ENCODE measurements around the gene TMF1. TPM values are rescaled to one million over a fixed set of nuclear protein-coding genes. Genes with fewer than 3 reads are reported as not detected.

The TMF1 gene
- total RNA-seq, 1 donor from 2014 or later: 39.0 TPM

- Mint-ChIP-seq H3K36me3 (ENCODE audit: low read depth) (peaks cover 40% of the 10 kb centered on the region), H3K9me3 (no peaks in the 10 kb centered on the region), H3K27ac (peak overlapping the region; percentile 95), H3K4me3 (peak overlapping the region; percentile 96), H3K4me1 (peaks cover 57% of the 10 kb centered on the region), H3K27me3 (no peaks in the 10 kb centered on the region)
- intact Hi-C loops (cut with micrococcal nuclease): loop anchor here (2.0 kb wide), 2 partner anchors 73 to 241 kb away; partner anchors contain the start of gene EOGT
- peak; percentile 81 for DNase-seq
Observed at GRCh38 chr3:69085833-69086722, 33.9 kb upstream of the TMF1 start.

GRCh38 chr3:69085168-69085832 is 33.2 kb upstream of the TMF1 start:
- peaks cover 33% of the 10 kb centered on the region for H3K36me3 Mint-ChIP-seq (ENCODE audit: low read depth)
- H3K9me3 Mint-ChIP-seq: no peaks in the 10 kb centered on the region
- peaks cover 52% of the 10 kb centered on the region for H3K4me1 Mint-ChIP-seq
- peak overlapping the region; percentile 95 for H3K27ac Mint-ChIP-seq
- no peaks in the 10 kb centered on the region for H3K27me3 Mint-ChIP-seq
- H3K4me3 Mint-ChIP-seq: peak overlapping the region; percentile 96
- peak; percentile 76 for DNase-seq
- intact Hi-C loops (cut with micrococcal nuclease): loop anchor here (2.0 kb wide), 2 partner anchors 72 to 242 kb away; partner anchors contain the start of gene EOGT

- Mint-ChIP-seq H3K36me3 (ENCODE audit: low read depth) (peaks cover 26% of the 10 kb centered on the region), H3K4me3 (peak within 1 kb of the TSS; percentile 96), H3K9me3 (no peaks in the 10 kb centered on the region), H3K27me3 (no peaks in the 10 kb centered on the region), H3K27ac (peak within 1 kb of the TSS; percentile 95), H3K4me1 (peaks cover 45% of the 10 kb centered on the region)
- DNase-seq: peak; percentile 97
- intact Hi-C loops (cut with micrococcal nuclease): loop anchor here (1.0 to 5.0 kb wide), 8 partner anchors 8 to 1978 kb away; partner anchors contain the start of genes EOGT and TMF1
Observed at GRCh38 chr3:69084326-69085167, 32.4 kb upstream of the TMF1 start, which contains the start of gene ARL6IP5. Gene ARL6IP5, plus strand, starts transcription at chr3:69084937. Its CDS starts 111 bp downstream, at chr3:69085048.

GRCh38 chr3:69082805-69083204 is 30.7 kb upstream of the TMF1 start:
- H3K27me3 Mint-ChIP-seq: no peaks in the 10 kb centered on the region
- peak; percentile 90 for DNase-seq
- H3K27ac Mint-ChIP-seq: peak overlapping the region; percentile 95
- no peaks in the 10 kb centered on the region for H3K9me3 Mint-ChIP-seq
- peaks cover 22% of the 10 kb centered on the region for H3K36me3 Mint-ChIP-seq (ENCODE audit: low read depth)
- H3K4me1 Mint-ChIP-seq: peaks cover 44% of the 10 kb centered on the region
- peak overlapping the region; percentile 70 for H3K4me3 Mint-ChIP-seq
- intact Hi-C loops (cut with micrococcal nuclease): loop anchor here (2.0 to 5.0 kb wide), 4 partner anchors 199 to 1979 kb away; no protein-coding TSS in a partner anchor

- Mint-ChIP-seq H3K9me3 (no peaks in the 10 kb centered on the region), H3K4me3 (peak overlapping the region; percentile 70), H3K27ac (peak overlapping the region; percentile 95), H3K27me3 (no peaks in the 10 kb centered on the region), H3K4me1 (peaks cover 45% of the 10 kb centered on the region), H3K36me3 (ENCODE audit: low read depth) (peaks cover 25% of the 10 kb centered on the region)
- DNase-seq: no peak
- intact Hi-C loops (cut with micrococcal nuclease): loop anchor here (2.0 to 5.0 kb wide), 4 partner anchors 200 to 1980 kb away; no protein-coding TSS in a partner anchor
Observed at GRCh38 chr3:69082361-69082760, 30.2 kb upstream of the TMF1 start.

GRCh38 chr3:69081583-69082262 is 29.6 kb upstream of the TMF1 start:
- H3K27me3 Mint-ChIP-seq: no peaks in the 10 kb centered on the region
- no peaks in the 10 kb centered on the region for H3K9me3 Mint-ChIP-seq
- H3K36me3 Mint-ChIP-seq (ENCODE audit: low read depth): peaks cover 24% of the 10 kb centered on the region
- peak overlapping the region; percentile 80 for H3K4me3 Mint-ChIP-seq
- H3K27ac Mint-ChIP-seq: peak overlapping the region; percentile 95
- peak; percentile 72 for DNase-seq
- peaks cover 49% of the 10 kb centered on the region for H3K4me1 Mint-ChIP-seq
- intact Hi-C loops (cut with micrococcal nuclease): loop anchor here (2.0 to 5.0 kb wide), 5 partner anchors 13 to 1981 kb away; no protein-coding TSS in a partner anchor

GRCh38 chr3:69080233-69080920 is 28.2 kb upstream of the TMF1 start, which contains the start of gene UBA3:
Gene UBA3, minus strand, starts transcription at chr3:69080365. Its CDS starts 12 bp downstream, at chr3:69080353.
- H3K27ac Mint-ChIP-seq: peak within 1 kb of the TSS; percentile 95
- no peaks in the 10 kb centered on the region for H3K27me3 Mint-ChIP-seq
- H3K4me1 Mint-ChIP-seq: peaks cover 51% of the 10 kb centered on the region
- peaks cover 23% of the 10 kb centered on the region for H3K36me3 Mint-ChIP-seq (ENCODE audit: low read depth)
- no peaks in the 10 kb centered on the region for H3K9me3 Mint-ChIP-seq
- H3K4me3 Mint-ChIP-seq: peak within 1 kb of the TSS; percentile 90
- intact Hi-C loops (cut with micrococcal nuclease): loop anchor here (1.0 to 5.0 kb wide), 5 partner anchors 14 to 1982 kb away; partner anchors contain the start of gene TMF1
- peak; percentile 96 for DNase-seq

- intact Hi-C loops (cut with micrococcal nuclease): loop anchor here (1.0 to 5.0 kb wide), 6 partner anchors 15 to 1983 kb away; partner anchors contain the start of gene TMF1
- H3K27me3 Mint-ChIP-seq: no peaks in the 10 kb centered on the region
- peak; percentile 77 for DNase-seq
- no peaks in the 10 kb centered on the region for H3K9me3 Mint-ChIP-seq
- H3K4me3 Mint-ChIP-seq: peak overlapping the region; percentile 90
- peaks cover 23% of the 10 kb centered on the region for H3K36me3 Mint-ChIP-seq (ENCODE audit: low read depth)
- H3K4me1 Mint-ChIP-seq: peaks cover 50% of the 10 kb centered on the region
- H3K27ac Mint-ChIP-seq: peak overlapping the region; percentile 76
Observed at GRCh38 chr3:69079269-69080159, 27.4 kb upstream of the TMF1 start.

- peaks cover 34% of the 10 kb centered on the region for H3K4me1 Mint-ChIP-seq
- H3K36me3 Mint-ChIP-seq (ENCODE audit: low read depth): peaks cover 47% of the 10 kb centered on the region
- no peak for DNase-seq
- no peaks in the 10 kb centered on the region for H3K9me3 Mint-ChIP-seq
- intact Hi-C loops (cut with micrococcal nuclease): no loop called here
- no peak overlapping the region for H3K4me3 Mint-ChIP-seq
- no peaks in the 10 kb centered on the region for H3K27me3 Mint-ChIP-seq
- no peak overlapping the region for H3K27ac Mint-ChIP-seq
Observed at GRCh38 chr3:69072928-69073327, 20.8 kb upstream of the TMF1 start.

GRCh38 chr3:69066121-69066520 is 14.0 kb upstream of the TMF1 start:
- intact Hi-C loops (cut with micrococcal nuclease): no loop called here
- H3K27ac Mint-ChIP-seq: peak overlapping the region; percentile 74
- H3K36me3 Mint-ChIP-seq (ENCODE audit: low read depth): peaks cover 41% of the 10 kb centered on the region
- peaks cover 38% of the 10 kb centered on the region for H3K4me1 Mint-ChIP-seq
- DNase-seq: no peak
- peak overlapping the region; percentile 64 for H3K4me3 Mint-ChIP-seq
- H3K27me3 Mint-ChIP-seq: no peaks in the 10 kb centered on the region
- peaks cover 3% of the 10 kb centered on the region for H3K9me3 Mint-ChIP-seq

GRCh38 chr3:69065318-69065964 is 13.3 kb upstream of the TMF1 start:
- Mint-ChIP-seq H3K4me1 (peaks cover 38% of the 10 kb centered on the region), H3K9me3 (peaks cover 3% of the 10 kb centered on the region), H3K27ac (peak overlapping the region; percentile 74), H3K36me3 (ENCODE audit: low read depth) (peaks cover 41% of the 10 kb centered on the region), H3K4me3 (peak overlapping the region; percentile 64), H3K27me3 (no peaks in the 10 kb centered on the region)
- intact Hi-C loops (cut with micrococcal nuclease): loop anchor here (2.0 kb wide), 1 partner anchor 13 kb away; no protein-coding TSS in a partner anchor
- DNase-seq: peak; percentile 76
